Endothelial cell of umbilical vein (primary cell): ENCODE results near the gene SLC16A11.

Experiments used
- POLR2A ChIP-seq: IDR thresholded peaks from 2 replicates; pipeline ENCODE4 v1.6.1; 2012; ENCODE audit warnings: low read depth, mild to moderate bottlenecking, control low read depth, low read length
- TF ChIP-seq, protein P1 (sequence below), 2 donors: IDR thresholded peaks; 1 replicate in 1 of 2; 2 replicates in 1 of 2; pipeline ENCODE4 v1.5.1; 2011; ENCODE audit warnings: low read length in 2 of 2, mild to moderate bottlenecking in 2 of 2, moderate library complexity in 2 of 2, control low read depth in 1 of 2, inconsistent platforms in 1 of 2, low read depth in 1 of 2; ENCODE audit not compliant: insufficient read depth in 1 of 2; ENCODE audit errors: extremely low read depth in 1 of 2

GRCh38 chr17:7078711-7079110 is 34.8 kb upstream of the SLC16A11 start:
- TF ChIP-seq, protein P1, sequence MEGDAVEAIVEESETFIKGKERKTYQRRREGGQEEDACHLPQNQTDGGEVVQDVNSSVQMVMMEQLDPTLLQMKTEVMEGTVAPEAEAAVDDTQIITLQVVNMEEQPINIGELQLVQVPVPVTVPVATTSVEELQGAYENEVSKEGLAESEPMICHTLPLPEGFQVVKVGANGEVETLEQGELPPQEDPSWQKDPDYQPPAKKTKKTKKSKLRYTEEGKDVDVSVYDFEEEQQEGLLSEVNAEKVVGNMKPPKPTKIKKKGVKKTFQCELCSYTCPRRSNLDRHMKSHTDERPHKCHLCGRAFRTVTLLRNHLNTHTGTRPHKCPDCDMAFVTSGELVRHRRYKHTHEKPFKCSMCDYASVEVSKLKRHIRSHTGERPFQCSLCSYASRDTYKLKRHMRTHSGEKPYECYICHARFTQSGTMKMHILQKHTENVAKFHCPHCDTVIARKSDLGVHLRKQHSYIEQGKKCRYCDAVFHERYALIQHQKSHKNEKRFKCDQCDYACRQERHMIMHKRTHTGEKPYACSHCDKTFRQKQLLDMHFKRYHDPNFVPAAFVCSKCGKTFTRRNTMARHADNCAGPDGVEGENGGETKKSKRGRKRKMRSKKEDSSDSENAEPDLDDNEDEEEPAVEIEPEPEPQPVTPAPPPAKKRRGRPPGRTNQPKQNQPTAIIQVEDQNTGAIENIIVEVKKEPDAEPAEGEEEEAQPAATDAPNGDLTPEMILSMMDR (IDR thresholded peaks at IDR 0.05; ENCODE audit: extremely low read depth in 1 of 2, insufficient read depth in 1 of 2, low read depth in 1 of 2, low read length in 2 of 2): no peak
- no peak for TF ChIP-seq POLR2A
